GM13976 (cell line): ENCODE measurements around the gene GNRHR.

Experiments
- DNase-seq: peaks from one replicate; pipeline ENCODE4 v3.0.0; 2012; ENCODE audit warnings: low spot score
- in situ Hi-C: fragments of 300-500 bp; cut with MboI; formaldehyde crosslinking; loops from one replicate; pipeline ENCODE4 v1.12.0; 2022; ENCODE audit warnings: low sequenced_read_pairs, mixed read lengths, inconsistent platforms; ENCODE audit not compliant: unreplicated experiment
- TF ChIP-seq, protein P1 (sequence below): IDR thresholded peaks from 2 replicates; pipeline ENCODE4 v1.5.1; 2012; ENCODE audit warnings: borderline replicate concordance, mild to moderate bottlenecking; ENCODE audit not compliant: insufficient read depth; ENCODE audit errors: extremely low read depth, missing control alignments, control extremely low read depth

GNRHR gene

DNA sequence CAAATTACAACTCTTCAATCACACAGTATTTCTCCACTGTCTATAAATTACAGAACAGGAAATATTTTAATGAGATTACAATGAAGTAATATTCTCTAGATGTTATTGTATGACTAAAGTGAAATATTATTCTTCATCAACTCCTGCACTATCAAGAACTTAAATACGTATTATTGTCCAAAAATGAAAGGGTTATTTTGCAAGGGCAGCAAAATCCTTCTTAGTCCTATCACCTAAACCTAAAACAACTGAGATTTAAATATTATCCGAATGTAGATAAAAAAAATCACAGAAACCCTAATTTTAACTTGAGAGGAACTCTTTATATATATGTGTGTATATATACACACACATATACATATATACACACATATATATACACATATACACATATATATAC lies 58.1 kb downstream of the GNRHR start:
- no peak for DNase-seq
- in situ Hi-C loops = no loop called here
- TF ChIP-seq, protein P1, sequence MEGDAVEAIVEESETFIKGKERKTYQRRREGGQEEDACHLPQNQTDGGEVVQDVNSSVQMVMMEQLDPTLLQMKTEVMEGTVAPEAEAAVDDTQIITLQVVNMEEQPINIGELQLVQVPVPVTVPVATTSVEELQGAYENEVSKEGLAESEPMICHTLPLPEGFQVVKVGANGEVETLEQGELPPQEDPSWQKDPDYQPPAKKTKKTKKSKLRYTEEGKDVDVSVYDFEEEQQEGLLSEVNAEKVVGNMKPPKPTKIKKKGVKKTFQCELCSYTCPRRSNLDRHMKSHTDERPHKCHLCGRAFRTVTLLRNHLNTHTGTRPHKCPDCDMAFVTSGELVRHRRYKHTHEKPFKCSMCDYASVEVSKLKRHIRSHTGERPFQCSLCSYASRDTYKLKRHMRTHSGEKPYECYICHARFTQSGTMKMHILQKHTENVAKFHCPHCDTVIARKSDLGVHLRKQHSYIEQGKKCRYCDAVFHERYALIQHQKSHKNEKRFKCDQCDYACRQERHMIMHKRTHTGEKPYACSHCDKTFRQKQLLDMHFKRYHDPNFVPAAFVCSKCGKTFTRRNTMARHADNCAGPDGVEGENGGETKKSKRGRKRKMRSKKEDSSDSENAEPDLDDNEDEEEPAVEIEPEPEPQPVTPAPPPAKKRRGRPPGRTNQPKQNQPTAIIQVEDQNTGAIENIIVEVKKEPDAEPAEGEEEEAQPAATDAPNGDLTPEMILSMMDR = no peak

DNA sequence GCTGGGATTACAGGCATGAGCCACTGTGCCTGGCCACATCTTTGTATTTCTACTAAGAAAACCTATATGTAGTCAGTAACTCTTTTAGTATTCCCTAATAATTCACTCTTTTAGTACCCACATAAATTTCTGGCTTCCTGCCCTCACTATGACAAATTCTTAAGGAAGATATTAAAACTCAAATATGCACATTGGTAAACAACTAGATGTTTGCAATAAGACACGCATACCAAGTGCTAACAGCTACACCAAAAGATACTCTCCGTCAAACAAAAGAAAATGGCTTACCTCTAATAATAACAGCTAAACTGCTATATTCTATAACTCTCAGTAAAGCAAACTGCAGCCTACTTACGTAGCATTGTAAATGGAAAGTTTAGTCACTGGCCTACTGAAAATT lies 59.5 kb downstream of the GNRHR start:
- no peak for DNase-seq
- TF ChIP-seq, protein P1 = no peak
- in situ Hi-C loops = no loop called here

DNA sequence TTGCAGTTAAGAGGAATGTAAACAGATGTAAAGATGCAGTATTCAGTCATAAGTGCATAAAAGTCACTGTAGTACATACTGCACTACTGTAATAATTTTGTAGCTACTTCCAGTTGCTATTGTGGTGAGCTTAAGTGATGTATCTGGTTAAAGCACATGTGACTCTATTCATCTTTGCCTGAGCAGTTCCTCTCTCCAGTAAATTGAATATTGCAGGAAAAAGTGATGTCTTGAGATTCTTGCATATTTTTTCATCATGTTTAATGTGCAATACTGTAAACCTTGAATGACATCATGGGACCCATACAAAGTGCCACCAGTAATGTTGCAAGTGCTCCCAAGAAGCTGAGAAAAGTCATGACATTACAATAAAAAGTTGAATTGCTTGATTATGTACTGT lies 62.9 kb downstream of the GNRHR start:
- no peak for DNase-seq
- in situ Hi-C loops = no loop called here
- TF ChIP-seq, protein P1 = no peak
